CD4-positive, alpha-beta T cell treated with Interleukin-10 for 1 hour (primary cell): ENCODE measurements around the gene KCTD15.
A peak's percentile ranks its signal among the peaks of the same experiment; 100 is the strongest.

ENCODE experiments used
- DNase-seq: peaks from one replicate; pipeline ENCODE4 v3.0.0-alpha.2; 2020

Gene KCTD15

DNA sequence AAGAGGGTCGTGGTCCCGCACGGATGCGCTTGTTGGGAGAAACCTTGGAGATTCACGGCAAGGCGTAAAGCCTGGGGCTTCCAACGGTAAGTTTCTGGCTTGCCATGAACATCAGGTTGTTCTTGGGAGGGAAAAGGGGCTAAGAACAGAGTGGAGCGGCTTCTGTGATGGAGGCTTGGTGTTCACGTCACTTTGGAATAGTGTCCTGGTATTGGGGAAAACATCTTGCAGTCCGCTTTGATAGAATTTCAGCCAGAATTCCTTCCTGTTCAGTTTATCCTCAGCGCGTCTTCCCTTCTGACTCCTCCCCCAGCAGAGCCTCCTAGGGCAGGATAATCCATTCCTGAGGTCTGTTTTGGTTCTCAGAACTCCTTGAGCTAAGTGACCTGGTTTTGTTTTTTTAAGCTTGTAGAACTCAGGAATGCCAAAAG is 2.0 kb downstream of the KCTD15 start:
- DNase-seq, result no peak

- DNase-seq, result no peak
Observed at GRCh38 chr19:33799476-33799875, 2.8 kb downstream of the KCTD15 start.

DNA sequence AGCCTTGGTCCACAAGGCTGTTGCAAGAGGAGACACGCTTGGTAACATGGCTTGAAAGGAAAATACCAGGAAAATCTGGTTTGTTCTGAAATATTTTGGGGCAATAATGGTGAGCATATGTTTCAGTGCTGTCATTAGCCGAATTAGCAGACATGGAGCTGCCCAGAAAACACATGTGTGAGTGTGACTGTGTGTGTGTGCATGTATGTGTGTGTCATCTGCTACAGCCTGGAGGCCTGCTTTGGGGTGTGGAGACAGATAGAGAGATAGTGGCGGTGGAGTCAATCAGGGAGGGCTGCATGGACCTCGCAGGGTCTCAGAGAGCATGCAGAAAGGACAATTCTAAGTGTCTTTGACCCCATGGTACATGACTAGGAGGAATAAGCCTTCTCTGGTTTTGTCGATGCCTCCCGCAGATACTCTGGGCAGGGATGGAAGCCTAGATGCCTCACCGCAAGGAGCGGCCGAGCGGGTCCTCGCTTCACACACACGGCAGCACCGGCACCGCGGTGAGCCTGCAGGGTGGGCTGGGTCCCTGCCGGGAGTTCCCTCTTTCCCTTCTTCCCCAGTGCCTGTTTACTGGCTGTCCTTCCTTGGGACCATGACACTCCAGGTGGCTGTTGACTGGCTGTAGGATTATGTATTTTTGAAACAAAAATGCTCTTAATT is 3.5 kb downstream of the KCTD15 start:
- DNase-seq, result no peak

- DNase-seq, result no peak
Observed at GRCh38 chr19:33801411-33801810, 4.7 kb downstream of the KCTD15 start.

DNA sequence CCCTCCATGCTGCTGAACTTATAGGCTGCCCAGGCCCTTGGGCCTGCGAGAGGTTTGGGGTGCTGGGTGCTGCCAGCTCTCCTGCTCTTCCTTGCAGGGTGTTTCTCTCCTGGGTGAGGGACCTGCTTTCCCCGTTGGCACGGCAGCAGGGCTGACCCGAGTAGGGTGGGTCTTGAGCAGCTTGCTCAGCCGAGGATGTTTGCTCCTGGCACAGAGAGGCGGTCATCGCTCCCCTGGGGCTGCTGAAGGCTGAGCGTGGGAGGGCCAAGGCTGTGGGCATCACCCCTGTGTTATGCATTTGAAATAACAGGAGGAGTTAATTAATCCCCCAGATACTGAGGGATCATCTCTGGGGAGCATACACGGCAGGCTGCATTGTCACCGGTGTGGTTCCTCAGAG is 5.3 kb downstream of the KCTD15 start:
- no peak for DNase-seq

DNA sequence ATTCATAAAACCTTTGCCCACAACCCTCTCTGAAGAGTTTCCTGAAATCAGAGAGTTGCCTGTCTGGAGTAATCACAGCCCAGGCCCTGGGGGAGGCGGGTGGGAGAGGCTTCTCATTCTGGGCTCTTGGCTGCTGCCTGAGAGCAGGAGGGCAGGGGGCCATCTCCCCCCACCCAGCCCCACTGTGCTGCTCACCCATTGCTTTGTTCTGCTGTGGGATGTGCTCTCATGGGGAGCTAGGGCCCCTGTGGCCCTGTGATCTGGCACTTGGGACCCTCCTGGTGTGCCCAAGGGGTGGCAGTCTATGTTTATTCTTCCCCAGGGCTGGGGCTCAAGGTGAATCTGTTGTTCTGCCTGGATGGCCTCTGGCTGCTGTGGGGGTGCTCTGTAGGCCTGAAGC is 6.1 kb downstream of the KCTD15 start:
- no peak for DNase-seq

- DNase-seq, result no peak
Observed at GRCh38 chr19:33803383-33803782, 6.7 kb downstream of the KCTD15 start.

DNA sequence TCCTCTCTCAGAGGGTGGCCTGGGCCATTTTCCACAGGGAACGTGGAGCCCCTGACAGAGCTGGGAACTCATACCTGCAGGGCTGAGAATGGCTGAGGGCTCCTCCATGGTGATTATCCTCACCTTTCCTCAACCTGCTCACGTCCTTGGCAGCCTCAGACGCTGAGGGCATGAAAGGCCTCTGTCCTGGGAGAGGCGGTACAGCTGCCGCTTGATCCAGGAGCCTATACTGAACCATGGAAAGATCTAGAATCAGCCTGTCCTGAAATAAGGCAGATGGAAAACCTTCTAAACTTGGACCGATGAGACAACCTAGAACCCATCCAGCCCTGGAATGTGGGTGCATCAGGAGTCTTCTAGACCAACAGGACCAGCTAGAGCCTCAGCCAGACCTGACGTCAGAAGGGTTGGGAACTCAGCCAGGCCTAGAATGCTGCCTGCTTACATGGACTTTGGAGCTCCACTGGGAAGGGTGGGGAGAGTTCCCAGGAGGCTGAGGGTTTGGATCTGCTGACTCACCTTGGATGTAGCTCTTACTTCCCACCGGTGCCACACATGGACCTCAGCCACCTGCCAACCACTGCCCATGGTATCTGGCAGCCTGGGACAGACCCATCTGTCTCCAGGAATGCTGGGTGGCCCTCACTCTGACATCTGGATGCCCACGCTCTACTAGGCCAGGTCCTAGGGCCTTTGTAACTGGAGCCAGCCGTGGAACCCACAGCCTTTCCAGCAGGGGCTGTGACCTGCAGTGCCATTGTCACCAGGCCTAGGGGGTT is 7.5 kb downstream of the KCTD15 start:
- DNase-seq, result no peak

GRCh38 chr19:33805313-33805712 is 8.6 kb downstream of the KCTD15 start:
- DNase-seq, result no peak

DNA sequence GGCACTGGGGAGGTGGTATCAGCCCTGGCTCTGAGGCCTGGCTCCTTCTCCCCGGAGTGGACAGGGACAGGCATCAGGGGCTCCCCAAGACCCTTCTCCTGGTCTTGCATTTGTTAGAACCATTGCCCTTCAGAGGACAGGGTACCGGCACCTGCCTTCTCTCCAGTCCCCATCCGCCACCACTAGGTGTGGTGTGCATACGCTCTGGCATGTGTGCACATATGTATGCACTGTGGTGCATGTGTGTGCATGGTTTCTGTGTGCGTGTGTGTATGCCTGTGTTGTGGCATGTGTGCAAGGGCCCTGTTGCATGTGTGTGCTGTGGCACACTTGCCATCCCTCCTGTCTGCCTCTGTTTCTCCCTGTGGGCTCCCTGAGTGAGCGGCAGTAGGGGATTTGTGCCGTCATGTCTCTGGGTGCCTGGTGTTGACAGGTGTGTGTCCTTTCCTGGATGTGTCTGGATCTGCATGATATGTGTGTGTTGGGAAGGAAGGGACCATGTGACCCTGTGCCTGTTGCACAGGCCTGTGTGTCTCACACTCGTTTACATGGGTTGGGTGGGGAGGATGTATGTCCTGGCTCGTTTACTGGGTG is 9.3 kb downstream of the KCTD15 start:
- no peak for DNase-seq

GRCh38 chr19:33806434-33806881 is 9.8 kb downstream of the KCTD15 start:
- DNase-seq, result peak; percentile 12

DNA sequence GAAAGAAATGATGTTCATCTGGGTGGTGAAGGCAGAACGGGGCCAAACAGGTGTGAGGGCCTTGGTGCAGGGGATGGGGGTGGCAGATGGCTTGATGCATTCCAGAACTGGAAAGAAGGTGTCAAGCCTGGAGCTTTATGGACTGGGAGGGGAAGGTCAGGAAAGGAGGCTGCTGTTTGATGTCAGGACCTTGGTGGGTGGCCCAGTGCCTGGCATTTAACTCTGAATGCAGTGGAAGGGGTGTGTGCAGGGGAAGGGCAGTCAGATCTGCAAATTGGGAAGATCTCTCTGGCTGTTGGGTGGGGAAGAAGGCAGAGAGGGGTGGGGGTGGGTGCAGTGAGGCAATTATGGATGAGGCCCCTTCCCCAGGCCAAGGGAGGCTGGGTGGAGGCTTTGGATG is 11.7 kb downstream of the KCTD15 start:
- no peak for DNase-seq

DNA sequence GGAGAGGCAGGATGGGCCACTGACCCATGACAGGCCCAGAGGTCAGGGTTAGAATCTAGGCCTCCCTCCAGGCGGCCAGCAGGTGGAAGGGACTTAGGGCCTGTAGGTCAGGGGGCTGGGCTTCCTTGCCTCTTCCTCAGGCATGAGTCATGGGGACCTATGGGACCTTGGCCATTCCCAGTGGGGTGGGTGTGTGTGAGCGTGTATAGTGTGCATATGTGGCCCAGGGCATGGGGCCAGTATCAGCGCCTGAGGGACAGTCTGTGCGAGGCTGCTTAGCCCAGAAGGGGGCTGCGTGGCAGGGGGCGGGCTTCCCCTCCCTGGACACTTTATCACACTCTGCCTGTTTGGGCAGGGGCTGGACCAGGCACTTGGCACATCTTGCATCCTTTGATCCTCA is 13.3 kb downstream of the KCTD15 start:
- DNase-seq, result no peak

DNA sequence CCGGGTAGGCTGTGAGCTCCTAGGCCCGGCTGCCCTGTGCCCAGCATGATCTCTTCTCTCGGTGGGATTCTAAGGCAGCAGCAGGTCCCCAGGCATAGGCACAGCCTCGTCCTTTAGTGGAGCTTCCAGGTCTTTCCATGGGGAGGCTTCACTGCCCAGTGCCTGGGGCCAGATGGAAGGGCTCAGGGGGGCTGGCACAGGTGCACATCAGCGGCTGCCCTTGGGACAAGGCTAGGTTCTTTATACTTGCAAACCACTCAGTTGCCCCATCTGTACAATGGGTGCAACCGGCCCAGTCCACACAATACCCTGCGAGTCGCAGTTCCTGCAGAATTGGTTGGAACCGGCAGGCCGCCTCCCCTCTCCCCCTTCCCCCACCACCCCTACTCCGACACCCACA is 14.2 kb downstream of the KCTD15 start:
- no peak for DNase-seq

DNA sequence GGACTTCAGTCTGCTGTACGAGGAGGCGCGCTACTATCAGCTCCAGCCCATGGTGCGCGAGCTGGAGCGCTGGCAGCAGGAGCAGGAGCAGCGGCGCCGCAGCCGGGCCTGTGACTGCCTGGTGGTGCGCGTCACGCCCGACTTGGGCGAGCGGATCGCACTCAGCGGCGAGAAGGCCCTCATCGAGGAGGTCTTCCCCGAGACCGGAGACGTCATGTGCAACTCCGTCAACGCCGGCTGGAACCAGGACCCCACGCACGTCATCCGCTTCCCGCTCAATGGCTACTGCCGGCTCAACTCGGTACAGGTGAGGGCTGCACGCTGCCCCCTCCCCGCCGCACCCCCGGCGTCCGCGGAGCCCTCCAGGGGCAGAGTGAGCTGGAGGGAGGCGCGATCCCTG is 14.6 kb downstream of the KCTD15 start:
- DNase-seq, result no peak

DNA sequence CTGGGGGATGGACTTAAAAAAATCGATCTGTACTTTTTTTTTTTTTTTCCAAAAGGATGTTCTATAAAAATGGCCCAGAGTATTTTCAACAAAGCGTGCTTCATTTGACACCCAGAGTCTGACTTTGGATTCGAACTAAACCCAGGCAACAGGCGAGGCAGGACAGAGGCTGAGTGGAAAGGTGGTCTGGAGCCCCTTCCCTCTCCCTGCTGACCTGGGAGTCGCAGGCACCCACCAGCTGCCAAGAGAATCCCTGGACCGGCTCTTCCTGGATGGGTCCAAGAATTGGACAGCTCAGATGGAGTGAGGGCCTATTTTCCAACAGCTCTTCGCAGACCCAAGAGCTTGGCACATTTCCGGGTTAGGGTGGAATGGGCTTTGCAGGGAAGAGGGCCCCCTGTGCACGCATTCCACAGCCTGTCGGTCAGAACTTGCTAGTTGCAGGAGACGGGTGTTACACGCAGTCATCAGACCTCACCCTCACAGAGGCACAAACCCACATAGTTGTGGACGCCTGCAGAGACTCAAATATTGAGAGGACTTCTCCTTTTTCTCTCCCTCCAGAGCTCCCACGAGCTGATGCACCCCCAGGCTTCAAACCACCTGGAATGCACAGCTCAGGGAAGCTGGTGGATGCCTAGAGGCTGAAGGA is 15.2 kb downstream of the KCTD15 start:
- no peak for DNase-seq

DNA sequence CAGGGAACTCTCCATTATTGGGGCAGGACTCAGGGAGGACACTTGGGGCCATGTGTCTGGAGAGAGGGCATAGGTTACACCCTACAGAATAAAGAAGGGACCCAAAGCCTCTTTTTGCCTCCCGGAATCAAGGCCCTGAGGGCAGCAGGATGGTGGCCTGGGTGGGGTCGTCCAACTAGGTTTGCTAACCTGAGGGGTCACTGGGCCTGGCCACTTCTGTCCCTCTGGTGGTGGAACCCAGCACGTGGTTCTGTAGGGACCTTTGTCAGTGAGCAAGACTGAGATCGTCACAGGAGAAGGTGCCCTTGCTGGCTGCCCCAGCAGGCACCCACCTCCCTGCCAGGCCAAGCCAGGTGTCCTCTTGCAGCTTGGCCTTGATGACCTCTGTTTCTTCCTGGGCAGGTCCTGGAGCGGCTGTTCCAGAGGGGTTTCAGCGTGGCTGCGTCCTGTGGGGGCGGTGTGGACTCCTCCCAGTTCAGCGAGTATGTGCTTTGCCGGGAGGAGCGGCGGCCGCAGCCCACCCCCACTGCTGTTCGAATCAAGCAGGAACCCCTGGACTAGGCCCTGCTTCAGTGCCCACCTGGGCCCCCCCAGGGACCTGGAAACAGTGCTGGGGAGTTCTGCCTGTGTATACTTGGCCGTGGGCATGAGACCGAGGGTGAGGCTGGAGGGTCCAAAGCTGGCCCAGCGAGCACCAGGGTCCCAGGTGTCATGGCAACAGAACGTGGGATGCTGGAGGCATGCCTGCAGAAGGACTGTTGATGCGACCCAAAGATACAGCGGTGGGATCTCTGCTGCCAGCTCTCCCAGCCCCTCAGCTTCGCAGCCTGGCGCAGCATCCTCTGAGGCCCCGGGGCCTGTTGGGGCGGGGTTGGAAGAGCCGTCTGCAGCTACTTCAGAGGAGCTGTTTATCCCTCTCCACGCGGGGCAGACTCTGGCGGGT is 16.0 kb downstream of the KCTD15 start:
- no peak for DNase-seq

GRCh38 chr19:33813391-33814101 is 16.9 kb downstream of the KCTD15 start:
- no peak for DNase-seq

GRCh38 chr19:33814181-33815165 is 17.8 kb downstream of the KCTD15 start:
- no peak for DNase-seq
